ENCODE results near the gene ISCA2.

- TF ChIP-seq, protein P1, sequence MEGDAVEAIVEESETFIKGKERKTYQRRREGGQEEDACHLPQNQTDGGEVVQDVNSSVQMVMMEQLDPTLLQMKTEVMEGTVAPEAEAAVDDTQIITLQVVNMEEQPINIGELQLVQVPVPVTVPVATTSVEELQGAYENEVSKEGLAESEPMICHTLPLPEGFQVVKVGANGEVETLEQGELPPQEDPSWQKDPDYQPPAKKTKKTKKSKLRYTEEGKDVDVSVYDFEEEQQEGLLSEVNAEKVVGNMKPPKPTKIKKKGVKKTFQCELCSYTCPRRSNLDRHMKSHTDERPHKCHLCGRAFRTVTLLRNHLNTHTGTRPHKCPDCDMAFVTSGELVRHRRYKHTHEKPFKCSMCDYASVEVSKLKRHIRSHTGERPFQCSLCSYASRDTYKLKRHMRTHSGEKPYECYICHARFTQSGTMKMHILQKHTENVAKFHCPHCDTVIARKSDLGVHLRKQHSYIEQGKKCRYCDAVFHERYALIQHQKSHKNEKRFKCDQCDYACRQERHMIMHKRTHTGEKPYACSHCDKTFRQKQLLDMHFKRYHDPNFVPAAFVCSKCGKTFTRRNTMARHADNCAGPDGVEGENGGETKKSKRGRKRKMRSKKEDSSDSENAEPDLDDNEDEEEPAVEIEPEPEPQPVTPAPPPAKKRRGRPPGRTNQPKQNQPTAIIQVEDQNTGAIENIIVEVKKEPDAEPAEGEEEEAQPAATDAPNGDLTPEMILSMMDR (IDR thresholded peaks at IDR 0.05), result no peak
- TF ChIP-seq POLR2AphosphoS5 (IDR thresholded peaks at IDR 0.05; ENCODE audit: insufficient read depth in 1 of 2, low read depth in 1 of 2) (no peak), POLR2A (IDR thresholded peaks at IDR 0.05) (no peak)
Measured at GRCh38 chr14:74501691-74502090, 8.1 kb downstream of the ISCA2 start.

Measured in vagina (tissue), 2 donors.